H9 (cell line): Measurements from ENCODE around the gene PAK1IP1. TPM values are rescaled to one million over a fixed set of nuclear protein-coding genes. Genes with fewer than 3 reads are reported as not detected.

Experiments used
- DNase-seq: peaks from one replicate; pipeline ENCODE4 v3.0.0-alpha.2; 2017
- H2AFZ ChIP-seq: one replicate; pipeline ENCODE4 v1.6.1; 2013; ENCODE audit warnings: mild to moderate bottlenecking, low read length, control low read depth, moderate library complexity
- H2AK5ac ChIP-seq: 2 replicates; pipeline ENCODE4 v1.6.1; 2013; ENCODE audit warnings: low read length, control low read depth, mixed read lengths; ENCODE audit not compliant: insufficient read length
- H2BK120ac ChIP-seq: one replicate; pipeline ENCODE4 v1.6.1; 2013; ENCODE audit warnings: low read depth, mild to moderate bottlenecking, low read length, control low read depth, inconsistent platforms; ENCODE audit not compliant: poor library complexity, severe bottlenecking
- H2BK12ac ChIP-seq: 2 replicates; pipeline ENCODE4 v1.6.1; 2013; ENCODE audit warnings: low read length, control low read depth, mixed read lengths, low read depth; ENCODE audit not compliant: insufficient read length
- H2BK15ac ChIP-seq: 2 replicates; pipeline ENCODE4 v1.6.1; 2013; ENCODE audit warnings: low read depth, low read length, control low read depth
- H2BK20ac ChIP-seq: one replicate; pipeline ENCODE4 v1.6.1; 2013; ENCODE audit warnings: low read depth, mild to moderate bottlenecking, low read length, control low read depth, inconsistent platforms; ENCODE audit not compliant: poor library complexity, severe bottlenecking
- H2BK5ac ChIP-seq: 2 replicates; pipeline ENCODE4 v1.6.1; 2013; ENCODE audit warnings: low read length, control low read depth, mixed read lengths; ENCODE audit not compliant: insufficient read length
- H3K14ac ChIP-seq: 2 replicates; pipeline ENCODE4 v1.6.1; 2013; ENCODE audit warnings: low read length, control low read depth; ENCODE audit not compliant: insufficient read depth
- H3K18ac ChIP-seq: 2 replicates; pipeline ENCODE4 v1.6.1; 2013; ENCODE audit warnings: low read depth, mild to moderate bottlenecking, mixed read lengths, low read length, control low read depth; ENCODE audit not compliant: insufficient read length
- H3K23ac ChIP-seq: 2 replicates; pipeline ENCODE4 v1.6.1; 2013; ENCODE audit warnings: low read length, control low read depth, mixed read lengths, low read depth; ENCODE audit not compliant: insufficient read length
- H3K23me2 ChIP-seq: 2 replicates; pipeline ENCODE4 v1.6.1; 2013; ENCODE audit warnings: low read depth, mild to moderate bottlenecking, mixed read lengths, low read length, control low read depth; ENCODE audit not compliant: insufficient read length, poor library complexity, severe bottlenecking
- H3K27ac ChIP-seq: 2 replicates; pipeline ENCODE4 v1.5.1; 2013; ENCODE audit warnings: low read length, control low read depth, mixed read lengths, low read depth; ENCODE audit not compliant: insufficient read length
- H3K27me3 ChIP-seq: 2 replicates; pipeline ENCODE4 v1.6.1; 2013; ENCODE audit warnings: low read length, control low read depth, inconsistent platforms; ENCODE audit not compliant: insufficient read depth
- H3K4ac ChIP-seq: 2 replicates; pipeline ENCODE4 v1.6.1; 2013; ENCODE audit warnings: low read depth, mild to moderate bottlenecking, control low read depth, inconsistent platforms, low read length, moderate library complexity
- H3K4me1 ChIP-seq: 2 replicates; pipeline ENCODE4 v1.6.1; 2013; ENCODE audit warnings: low read length, control low read depth, inconsistent platforms; ENCODE audit not compliant: insufficient read depth
- H3K4me2 ChIP-seq: 2 replicates; pipeline ENCODE4 v1.6.1; 2013; ENCODE audit warnings: low read length, control low read depth, mixed read lengths; ENCODE audit not compliant: insufficient read length, insufficient read depth
- H3K56ac ChIP-seq: 2 replicates; pipeline ENCODE4 v1.6.1; 2013; ENCODE audit warnings: low read depth, mild to moderate bottlenecking, mixed read lengths, low read length, control low read depth; ENCODE audit not compliant: insufficient read length
- H3K79me1 ChIP-seq: 2 replicates; pipeline ENCODE4 v1.6.1; 2013; ENCODE audit warnings: low read depth, mild to moderate bottlenecking, moderate library complexity, low read length, control low read depth, inconsistent platforms; ENCODE audit not compliant: insufficient read depth, poor library complexity, severe bottlenecking
- H3K79me2 ChIP-seq: 2 replicates; pipeline ENCODE4 v1.6.1; 2013; ENCODE audit warnings: low read length, control low read depth, inconsistent platforms; ENCODE audit not compliant: insufficient read depth
- H3K9ac ChIP-seq: 2 replicates; pipeline ENCODE4 v1.6.1; 2013; ENCODE audit warnings: low read length, control low read depth, mixed read lengths; ENCODE audit not compliant: insufficient read length; ENCODE audit errors: extremely low read depth
- H3K9me3 ChIP-seq: one replicate; pipeline ENCODE4 v1.6.1; 2013; ENCODE audit warnings: low read depth, low read length, inconsistent platforms; ENCODE audit not compliant: control insufficient read depth
- H3T11ph ChIP-seq: one replicate; pipeline ENCODE4 v1.6.1; 2013; ENCODE audit warnings: mild to moderate bottlenecking, low read length, control low read depth, inconsistent platforms
- H4K20me1 ChIP-seq: one replicate; pipeline ENCODE4 v1.6.1; 2013; ENCODE audit not compliant: control insufficient read depth, insufficient read length, insufficient read depth
- H4K5ac ChIP-seq: 2 replicates; pipeline ENCODE4 v1.6.1; 2013; ENCODE audit warnings: low read depth, mild to moderate bottlenecking, mixed read lengths, low read length, control low read depth; ENCODE audit not compliant: insufficient read length
- H4K8ac ChIP-seq: replicated peaks from 2 replicates; pipeline ENCODE4 v1.6.1; 2013; ENCODE audit warnings: low read length, control low read depth, mixed read lengths, low read depth; ENCODE audit not compliant: insufficient read length
- H4K91ac ChIP-seq: 2 replicates; pipeline ENCODE4 v1.6.1; 2013; ENCODE audit warnings: low read depth, mild to moderate bottlenecking, moderate library complexity, mixed read lengths, low read length, control low read depth; ENCODE audit not compliant: insufficient read length
- H3K27ac Mint-ChIP-seq, 3 experiments: 2 replicates in 2 of 3; 3 replicates in 1 of 3; pipeline ENCODE4 v1.8.0; 2020 to 2021; ENCODE audit warnings: mixed read lengths in 3 of 3, mild to moderate bottlenecking in 1 of 3, moderate library complexity in 1 of 3
- H3K27me3 Mint-ChIP-seq: 2 replicates; pipeline ENCODE4 v1.8.0; 2021; ENCODE audit warnings: low read depth, mild to moderate bottlenecking, moderate library complexity, mixed read lengths
- H3K36me3 Mint-ChIP-seq, 3 experiments: 2 replicates in 2 of 3; 3 replicates in 1 of 3; pipeline ENCODE4 v1.8.0; 2020 to 2021; ENCODE audit warnings: low read depth in 3 of 3, mixed read lengths in 3 of 3; ENCODE audit not compliant: insufficient read depth in 1 of 3
- H3K4me1 Mint-ChIP-seq, 2 experiments: 2 replicates each; pipeline ENCODE4 v1.8.0; 2020; ENCODE audit warnings: mixed read lengths in 2 of 2
- H3K4me3 Mint-ChIP-seq, 2 experiments: 2 replicates in 1 of 2; 3 replicates in 1 of 2; pipeline ENCODE4 v1.8.0; 2020 to 2021; ENCODE audit warnings: mild to moderate bottlenecking in 2 of 2, mixed read lengths in 2 of 2, moderate library complexity in 1 of 2
- H3K9me3 Mint-ChIP-seq, 2 experiments: 2 replicates in 1 of 2; 3 replicates in 1 of 2; pipeline ENCODE4 v1.8.0; 2020; ENCODE audit warnings: mild to moderate bottlenecking in 2 of 2, mixed read lengths in 2 of 2, moderate library complexity in 1 of 2
- WGBS: extraction: QIAGEN DNeasy Blood & Tissue Kit; methylation state at CpG from one replicate; pipeline ENCODE4 v1.1.7; 2013; ENCODE audit warnings: missing lambda C conversion rate, low lambda C conversion rate, mixed read lengths; ENCODE audit not compliant: insufficient read length; ENCODE audit errors: extremely low coverage; 5-methylcytosine and 5-hydroxymethylcytosine counted together
- total RNA-seq: library from RNA; stranded (reverse); gene quantifications from 2 replicates; pipeline ENCODE4 v1.2.1, GENCODE V29; 2021
- TF ChIP-seq, protein P1 (sequence below): fragments of 200-600 bp; sonication (generic); conservative IDR thresholded peaks from 3 replicates; pipeline ENCODE4 v1.8.0; 2021; ENCODE audit warnings: antibody characterized with exemption, mild to moderate bottlenecking

The PAK1IP1 gene
- total RNA-seq, 1 experiment from 2014 or later, result 44.8 TPM

DNA sequence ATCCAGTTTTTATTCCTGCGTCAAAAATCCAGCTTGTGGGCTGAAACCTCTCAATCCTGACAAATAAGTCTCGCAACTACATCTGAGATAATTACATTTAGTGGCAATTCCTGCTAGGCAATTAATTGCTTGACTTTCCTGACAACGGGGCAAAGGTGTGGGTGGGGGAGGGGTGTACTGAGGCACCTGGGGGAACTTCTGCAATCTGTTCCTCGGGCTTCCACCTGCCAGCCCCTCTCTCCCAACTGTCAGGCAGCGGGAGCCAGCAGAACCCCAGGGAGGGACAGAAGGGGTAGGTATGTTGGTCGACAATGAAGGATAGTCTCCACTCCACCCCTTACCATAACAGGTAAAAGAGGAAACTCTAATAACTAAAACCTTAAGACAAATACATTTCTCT, 7.2 kb upstream of the PAK1IP1 start:
- no peak overlapping the region for H3K14ac ChIP-seq
- no peak overlapping the region for H3K4me2 ChIP-seq
- H3K23me2 ChIP-seq, result no peaks in the 10 kb centered on the region
- TF ChIP-seq, protein P1, sequence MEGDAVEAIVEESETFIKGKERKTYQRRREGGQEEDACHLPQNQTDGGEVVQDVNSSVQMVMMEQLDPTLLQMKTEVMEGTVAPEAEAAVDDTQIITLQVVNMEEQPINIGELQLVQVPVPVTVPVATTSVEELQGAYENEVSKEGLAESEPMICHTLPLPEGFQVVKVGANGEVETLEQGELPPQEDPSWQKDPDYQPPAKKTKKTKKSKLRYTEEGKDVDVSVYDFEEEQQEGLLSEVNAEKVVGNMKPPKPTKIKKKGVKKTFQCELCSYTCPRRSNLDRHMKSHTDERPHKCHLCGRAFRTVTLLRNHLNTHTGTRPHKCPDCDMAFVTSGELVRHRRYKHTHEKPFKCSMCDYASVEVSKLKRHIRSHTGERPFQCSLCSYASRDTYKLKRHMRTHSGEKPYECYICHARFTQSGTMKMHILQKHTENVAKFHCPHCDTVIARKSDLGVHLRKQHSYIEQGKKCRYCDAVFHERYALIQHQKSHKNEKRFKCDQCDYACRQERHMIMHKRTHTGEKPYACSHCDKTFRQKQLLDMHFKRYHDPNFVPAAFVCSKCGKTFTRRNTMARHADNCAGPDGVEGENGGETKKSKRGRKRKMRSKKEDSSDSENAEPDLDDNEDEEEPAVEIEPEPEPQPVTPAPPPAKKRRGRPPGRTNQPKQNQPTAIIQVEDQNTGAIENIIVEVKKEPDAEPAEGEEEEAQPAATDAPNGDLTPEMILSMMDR, result no peak
- H2BK120ac ChIP-seq, result no peak overlapping the region
- H3K79me1 ChIP-seq, result no peaks in the 10 kb centered on the region
- H2AFZ ChIP-seq, result no peak overlapping the region
- no peak overlapping the region for H3K4ac ChIP-seq
- peaks cover 27 to 31% of the 10 kb centered on the region in 2 experiments for H3K4me1 Mint-ChIP-seq
- H2BK15ac ChIP-seq, result no peak overlapping the region
- H3K27ac Mint-ChIP-seq, result no peak overlapping the region
- no peaks in the 10 kb centered on the region for H3K79me2 ChIP-seq
- H2AK5ac ChIP-seq, result no peak overlapping the region
- no CpG with 5 or more reads among the region's 6 CpGs for WGBS
- no peaks in the 10 kb centered on the region for H3K9me3 ChIP-seq
- no peaks in the 10 kb centered on the region for H4K20me1 ChIP-seq
- no peak overlapping the region for H4K8ac ChIP-seq
- H3K9me3 Mint-ChIP-seq, result no peaks in the 10 kb centered on the region
- no peak overlapping the region for H3K23ac ChIP-seq
- no peak for DNase-seq
- H3T11ph ChIP-seq, result no peak overlapping the region
- no peak overlapping the region for H2BK5ac ChIP-seq
- H3K4me1 ChIP-seq, result no peaks in the 10 kb centered on the region
- H3K18ac ChIP-seq, result no peak overlapping the region
- no peak overlapping the region for H4K5ac ChIP-seq
- no peaks in the 10 kb centered on the region for H3K27me3 Mint-ChIP-seq
- no peak overlapping the region for H3K56ac ChIP-seq
- no peaks in the 10 kb centered on the region for H3K27me3 ChIP-seq
- H3K9ac ChIP-seq, result no peak overlapping the region
- no peak overlapping the region for H4K91ac ChIP-seq
- no peaks in the 10 kb centered on the region for H3K36me3 Mint-ChIP-seq
- no peak overlapping the region for H2BK20ac ChIP-seq
- H3K4me3 Mint-ChIP-seq, result no peak overlapping the region
- no peak overlapping the region for H2BK12ac ChIP-seq
- H3K27ac ChIP-seq, result no peak overlapping the region
